Uterus (tissue), 2 donors: ENCODE measurements around the gene INCENP.

Experiments used
- POLR2A ChIP-seq, 2 donors: fragments of 450-650 bp; IDR thresholded peaks; one replicate each; pipeline ENCODE4 v1.6.1; 2016; ENCODE audit warnings: antibody characterized with exemption in 2 of 2, mild to moderate bottlenecking in 1 of 2, moderate library complexity in 1 of 2
- TF ChIP-seq, protein P1 (sequence below), 4 experiments: fragments of 200-600 bp in 2 of 4; fragments of 450-650 bp in 2 of 4; sonication (generic) in 2 of 4; IDR thresholded peaks; one replicate each; pipeline ENCODE4 v1.5.1; 2016 to 2019; ENCODE audit warnings: antibody characterized with exemption in 4 of 4, mild to moderate bottlenecking in 2 of 4, moderate library complexity in 1 of 4

DNA sequence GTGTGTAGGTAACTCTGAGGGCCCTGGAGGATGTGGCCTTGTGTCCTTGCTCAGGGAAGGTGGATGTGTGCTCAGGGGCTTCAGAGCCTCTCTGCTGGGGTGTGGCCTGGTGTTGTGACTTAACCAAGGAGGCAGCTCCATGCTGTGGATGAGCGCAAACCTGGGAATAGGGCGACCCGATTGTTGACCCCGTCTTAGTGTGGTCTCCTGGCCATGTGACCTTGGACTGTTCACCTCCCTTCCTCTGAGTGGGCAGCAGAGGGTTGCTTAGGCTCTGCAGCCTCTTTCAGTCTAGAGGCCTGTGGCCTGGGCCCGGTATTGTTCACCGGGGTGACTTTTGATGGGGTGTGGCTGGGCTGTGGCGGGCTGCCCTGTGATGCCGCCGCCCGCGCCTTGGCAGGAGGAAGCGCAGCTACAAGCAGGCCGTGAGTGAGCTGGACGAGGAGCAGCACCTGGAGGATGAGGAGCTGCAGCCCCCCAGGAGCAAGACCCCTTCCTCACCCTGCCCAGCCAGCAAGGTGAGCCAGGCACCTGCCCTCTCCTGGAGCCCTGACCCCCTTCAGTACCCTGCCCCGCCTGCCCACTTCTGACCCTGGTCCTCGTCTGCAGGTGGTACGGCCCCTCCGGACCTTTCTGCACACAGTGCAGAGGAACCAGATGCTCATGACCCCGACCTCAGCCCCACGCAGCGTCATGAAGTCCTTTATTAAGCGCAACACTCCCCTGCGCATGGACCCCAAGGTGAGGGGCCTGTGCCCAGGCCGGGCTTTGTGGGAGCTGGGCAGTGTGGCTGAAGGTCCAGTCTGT is 16.7 kb downstream of the INCENP start:
- TF ChIP-seq POLR2A (IDR thresholded peaks at IDR 0.05), result no peak
- TF ChIP-seq, protein P1, sequence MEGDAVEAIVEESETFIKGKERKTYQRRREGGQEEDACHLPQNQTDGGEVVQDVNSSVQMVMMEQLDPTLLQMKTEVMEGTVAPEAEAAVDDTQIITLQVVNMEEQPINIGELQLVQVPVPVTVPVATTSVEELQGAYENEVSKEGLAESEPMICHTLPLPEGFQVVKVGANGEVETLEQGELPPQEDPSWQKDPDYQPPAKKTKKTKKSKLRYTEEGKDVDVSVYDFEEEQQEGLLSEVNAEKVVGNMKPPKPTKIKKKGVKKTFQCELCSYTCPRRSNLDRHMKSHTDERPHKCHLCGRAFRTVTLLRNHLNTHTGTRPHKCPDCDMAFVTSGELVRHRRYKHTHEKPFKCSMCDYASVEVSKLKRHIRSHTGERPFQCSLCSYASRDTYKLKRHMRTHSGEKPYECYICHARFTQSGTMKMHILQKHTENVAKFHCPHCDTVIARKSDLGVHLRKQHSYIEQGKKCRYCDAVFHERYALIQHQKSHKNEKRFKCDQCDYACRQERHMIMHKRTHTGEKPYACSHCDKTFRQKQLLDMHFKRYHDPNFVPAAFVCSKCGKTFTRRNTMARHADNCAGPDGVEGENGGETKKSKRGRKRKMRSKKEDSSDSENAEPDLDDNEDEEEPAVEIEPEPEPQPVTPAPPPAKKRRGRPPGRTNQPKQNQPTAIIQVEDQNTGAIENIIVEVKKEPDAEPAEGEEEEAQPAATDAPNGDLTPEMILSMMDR (IDR thresholded peaks at IDR 0.05), result no peak
